Thyroid gland (tissue), 4 donors: ENCODE data around the gene SNX22. TPM values are rescaled to one million over a fixed set of nuclear protein-coding genes. Genes with fewer than 3 reads are reported as not detected.

Source experiments
- DNase-seq, 2 donors: peaks; one replicate each; pipeline ENCODE4 v3.0.0-alpha.2; 2019
- H3K27ac ChIP-seq, 3 donors: fragments of 200-600 bp; sonication (generic); 1 replicate in 2 of 3; 2 replicates in 1 of 3; pipeline ENCODE4 v1.5.1; 2016 to 2019; ENCODE audit warnings: mild to moderate bottlenecking in 1 of 3, moderate library complexity in 1 of 3
- H3K27me3 ChIP-seq: fragments of 200-600 bp; sonication (generic); one replicate; pipeline ENCODE4 v1.5.1; 2019
- H3K36me3 ChIP-seq, 2 donors: fragments of 200-600 bp; sonication (generic); one replicate each; pipeline ENCODE4 v1.5.1; 2016 to 2019
- H3K4me1 ChIP-seq, 2 donors: fragments of 200-600 bp; sonication (generic); one replicate each; pipeline ENCODE4 v1.5.1; 2017 to 2019
- H3K4me3 ChIP-seq, 3 donors: fragments of 200-600 bp; sonication (generic); replicated peaks in 1 of 3; 1 replicate in 2 of 3; 2 replicates in 1 of 3; pipeline ENCODE4 v1.5.1; 2016; ENCODE audit warnings: mild to moderate bottlenecking in 1 of 3
- H3K9me3 ChIP-seq: fragments of 200-600 bp; sonication (generic); one replicate; pipeline ENCODE4 v1.5.1; 2017
- CTCF ChIP-seq, 6 experiments: fragments of 200-600 bp in 3 of 6; fragments of 450-650 bp in 3 of 6; sonication (generic) in 3 of 6; IDR thresholded peaks; one replicate each; pipeline ENCODE4 v1.5.1; 2016 to 2019; ENCODE audit warnings: antibody characterized with exemption in 6 of 6, mild to moderate bottlenecking in 2 of 6, inconsistent platforms in 1 of 6, moderate library complexity in 1 of 6
- POLR2A ChIP-seq, 2 donors: fragments of 450-650 bp; IDR thresholded peaks; one replicate each; pipeline ENCODE4 v1.6.1; 2017; ENCODE audit warnings: antibody characterized with exemption in 2 of 2, mild to moderate bottlenecking in 2 of 2, moderate library complexity in 1 of 2
- WGBS, 2 donors: methylation state at CpG; one replicate each; pipeline ENCODE4 v1.1.5; 2017; 5-methylcytosine and 5-hydroxymethylcytosine counted together
- intact Hi-C: fragments of 100-400 bp; cut with DNase I; formaldehyde crosslinking; loops from one replicate; pipeline ENCODE4 v1.15.1; 2023
- total RNA-seq, 4 donors: library from RNA; depleted of rRNA; stranded (reverse); fragments of >200 nt; gene quantifications; one replicate each; pipeline ENCODE4 v1.2.3, GENCODE V29; 2016

Gene SNX22
- total RNA-seq, 4 donors from 2014 or later, result 102 to 241 (median 123) TPM

- peak in 1 of 2 donors; percentile 44 for TF ChIP-seq POLR2A (IDR thresholded peaks at IDR 0.05)
- TF ChIP-seq CTCF (IDR thresholded peaks at IDR 0.05), result peak; percentile 92 to 99 (median 96)
- H3K9me3 ChIP-seq, result no peaks in the 10 kb centered on the region
- peaks cover 45 to 46% of the 10 kb centered on the region in 2 donors for H3K36me3 ChIP-seq
- H3K4me1 ChIP-seq, result peaks cover 12 to 39% of the 10 kb centered on the region in 2 donors
- DNase-seq, result peak; percentile 90 to 94
- intact Hi-C loops, result loop anchor here (5.0 kb wide), 1 partner anchor 56 kb away; the partner anchor contains the start of gene SNX1
- H3K27me3 ChIP-seq, result no peaks in the 10 kb centered on the region
- H3K4me3 ChIP-seq, result peak overlapping the region in 2 of 3 donors; percentile 69 to 93
- 23 to 25% methylated on average over 9 to 12 of the region's 12 CpGs for WGBS, 2 donors
- H3K27ac ChIP-seq, result peak overlapping the region; percentile 69 to 88 (median 87)
Observed at GRCh38 chr15:64153480-64154367, 2.2 kb downstream of the SNX22 start.

GRCh38 chr15:64155802-64156651 lies 4.5 kb downstream of the SNX22 start:
- no peak for DNase-seq
- H3K27me3 ChIP-seq, result no peaks in the 10 kb centered on the region
- no peaks in the 10 kb centered on the region for H3K9me3 ChIP-seq
- no peak for TF ChIP-seq CTCF (IDR thresholded peaks at IDR 0.05)
- TF ChIP-seq POLR2A (IDR thresholded peaks at IDR 0.05), result no peak
- intact Hi-C loops, result no loop called here
- WGBS, 2 donors, result 93 to 94% methylated on average over 15 of the region's 15 CpGs
- H3K4me1 ChIP-seq, result peaks cover 27 to 52% of the 10 kb centered on the region in 2 donors
- peaks cover 67 to 68% of the 10 kb centered on the region in 2 donors for H3K36me3 ChIP-seq
- no peak overlapping the region for H3K4me3 ChIP-seq
- no peak overlapping the region for H3K27ac ChIP-seq

- H3K36me3 ChIP-seq, result peaks cover 71% of the 10 kb centered on the region in 2 donors
Observed at GRCh38 chr15:64156652-64157331, 5.3 kb downstream of the SNX22 start.

GRCh38 chr15:64157599-64158125 lies 6.1 kb downstream of the SNX22 start:
- DNase-seq, result no peak
- peaks cover 37 to 55% of the 10 kb centered on the region in 2 donors for H3K4me1 ChIP-seq
- peaks cover 71% of the 10 kb centered on the region in 2 donors for H3K36me3 ChIP-seq
- no peaks in the 10 kb centered on the region for H3K9me3 ChIP-seq
- TF ChIP-seq POLR2A (IDR thresholded peaks at IDR 0.05) (no peak), CTCF (IDR thresholded peaks at IDR 0.05) (no peak)
- no peak overlapping the region for H3K27ac ChIP-seq
- 88 to 90% methylated on average over 1 of the region's 1 CpG for WGBS, 2 donors
- no peaks in the 10 kb centered on the region for H3K27me3 ChIP-seq
- no peak overlapping the region for H3K4me3 ChIP-seq
- intact Hi-C loops, result no loop called here

More at GRCh38 chr15:64156652-64157331, 5.3 kb downstream of the SNX22 start:
- DNase-seq, result peak in 1 of 2 donors; percentile 9
- Histone ChIP-seq H3K27ac (no peak overlapping the region), H3K27me3 (no peaks in the 10 kb centered on the region), H3K9me3 (no peaks in the 10 kb centered on the region), H3K4me3 (no peak overlapping the region), H3K4me1 (peaks cover 35 to 57% of the 10 kb centered on the region in 2 donors)
- intact Hi-C loops, result no loop called here
- WGBS, 2 donors, result 91% methylated on average over 16 of the region's 16 CpGs
- TF ChIP-seq POLR2A (IDR thresholded peaks at IDR 0.05) (peak in 1 of 2 donors; percentile 4), CTCF (IDR thresholded peaks at IDR 0.05) (no peak)
